Transverse colon (tissue), 4 donors: Measurements from ENCODE around the gene MREG. TPM values are rescaled to one million over a fixed set of nuclear protein-coding genes. Genes with fewer than 3 reads are reported as not detected.

Experiments
- DNase-seq: peaks from one replicate; pipeline ENCODE4 v3.0.0-alpha.2; 2019
- H3K27ac ChIP-seq, 4 donors: fragments of 200-600 bp; sonication (generic); 2 replicates each; pipeline ENCODE4 v1.5.1; 2016 to 2018; ENCODE audit warnings: inconsistent platforms in 4 of 4
- H3K27me3 ChIP-seq: fragments of 200-600 bp; sonication (generic); 2 replicates; pipeline ENCODE4 v1.5.1; 2017; ENCODE audit warnings: inconsistent platforms
- H3K36me3 ChIP-seq, 4 donors: fragments of 200-600 bp; sonication (generic); 2 replicates each; pipeline ENCODE4 v1.5.1; 2017 to 2019; ENCODE audit warnings: inconsistent platforms in 4 of 4
- H3K4me1 ChIP-seq, 4 donors: fragments of 200-600 bp; sonication (generic); 2 replicates each; pipeline ENCODE4 v1.5.1; 2017 to 2020; ENCODE audit warnings: inconsistent platforms in 4 of 4
- H3K4me3 ChIP-seq, 4 donors: fragments of 200-600 bp; sonication (generic); 1 replicate in 1 of 4; 2 replicates in 3 of 4; pipeline versions ENCODE4 v1.5.1 to v1.6.1; 2017 to 2019; ENCODE audit warnings: inconsistent platforms in 4 of 4
- H3K9me3 ChIP-seq, 2 donors: fragments of 200-600 bp; sonication (generic); 2 replicates each; pipeline ENCODE4 v1.5.1; 2017 to 2019; ENCODE audit warnings: inconsistent platforms in 2 of 2
- CTCF ChIP-seq, 5 experiments: fragments of 200-600 bp in 3 of 5; fragments of 450-650 bp in 2 of 5; sonication (generic) in 3 of 5; IDR thresholded peaks; 1 replicate in 2 of 5; 2 replicates in 3 of 5; pipeline ENCODE4 v1.5.1; 2016 to 2017; ENCODE audit warnings: antibody characterized with exemption in 5 of 5, inconsistent platforms in 3 of 5, mild to moderate bottlenecking in 2 of 5, moderate library complexity in 1 of 5
- EP300 ChIP-seq: sonication (generic); formaldehyde crosslinking; IDR thresholded peaks from one replicate; pipeline ENCODE4 v1.6.1; 2017; ENCODE audit warnings: antibody characterized with exemption, low read depth
- POLR2A ChIP-seq: fragments of 450-650 bp; IDR thresholded peaks from one replicate; pipeline ENCODE4 v1.6.1; 2016; ENCODE audit warnings: antibody characterized with exemption, mild to moderate bottlenecking, moderate library complexity
- POLR2AphosphoS5 ChIP-seq, 3 donors: sonication (generic); formaldehyde crosslinking; IDR thresholded peaks; one replicate each; pipeline ENCODE4 v1.6.1; 2016; ENCODE audit warnings: antibody characterized with exemption in 3 of 3
- WGBS, 2 donors: methylation state at CpG; one replicate each; pipeline ENCODE4 v1.1.5; 2018; ENCODE audit warnings: low coverage in 1 of 2; 5-methylcytosine and 5-hydroxymethylcytosine counted together
- in situ Hi-C, 4 donors: fragments of 200-750 bp; cut with MboI; loops; one replicate each; pipeline versions ENCODE4 v1.15.0 to v1.15.1; 2017; ENCODE audit warnings: low sequenced_read_pairs in 3 of 4, low pct_ligation_motif_present in 1 of 4, low pct_unique_long_range_greater_than_20kb in 1 of 4
- intact Hi-C: fragments of 100-400 bp; cut with DNase I; formaldehyde crosslinking; loops from one replicate; pipeline ENCODE4 v1.15.1; 2023; ENCODE audit warnings: low total_unique reads
- total RNA-seq, 4 donors: library from RNA; depleted of rRNA; stranded (reverse); fragments of >200 nt; gene quantifications; one replicate each; pipeline ENCODE4 v1.1.0, GENCODE V29; 2016

MREG gene
- total RNA-seq, 4 donors from 2014 or later, result 1.5 to 8.5 (median 5.1) TPM

GRCh38 chr2:215912299-215912842 is 101.0 kb downstream of the MREG start:
- H3K36me3 ChIP-seq, result no peaks in the 10 kb centered on the region
- intact Hi-C loops, result no loop called here
- in situ Hi-C loops, result loop anchor here in 2 of 4 donors (10.0 kb wide), 1 partner anchor 458 kb away; no protein-coding TSS in a partner anchor
- no peaks in the 10 kb centered on the region for H3K9me3 ChIP-seq
- DNase-seq, result no peak
- WGBS, 2 donors, result 69 to 73% methylated on average over 6 of the region's 6 CpGs
- H3K4me1 ChIP-seq, result no peaks in the 10 kb centered on the region
- H3K27me3 ChIP-seq, result no peaks in the 10 kb centered on the region
- no peak overlapping the region for H3K27ac ChIP-seq
- TF ChIP-seq POLR2A (no peak), EP300 (no peak), CTCF (IDR thresholded peaks at IDR 0.05) (no peak), POLR2AphosphoS5 (IDR thresholded peaks at IDR 0.05) (no peak)
- H3K4me3 ChIP-seq, result no peak overlapping the region

GRCh38 chr2:215911301-215912085 is 101.9 kb downstream of the MREG start:
- no peaks in the 10 kb centered on the region for H3K4me1 ChIP-seq
- intact Hi-C loops, result no loop called here
- no peaks in the 10 kb centered on the region for H3K36me3 ChIP-seq
- 88 to 100% methylated on average over 3 to 8 of the region's 8 CpGs for WGBS, 2 donors
- H3K27ac ChIP-seq, result no peak overlapping the region
- no peak for DNase-seq
- TF ChIP-seq CTCF (IDR thresholded peaks at IDR 0.05), result no peak
- no peak for TF ChIP-seq POLR2A
- no peak overlapping the region for H3K4me3 ChIP-seq
- H3K9me3 ChIP-seq, result no peaks in the 10 kb centered on the region
- in situ Hi-C loops, result loop anchor here in 2 of 4 donors (10.0 kb wide), 1 partner anchor 457 kb away; no protein-coding TSS in a partner anchor
- no peaks in the 10 kb centered on the region for H3K27me3 ChIP-seq

- intact Hi-C loops, result no loop called here
- DNase-seq, result no peak
- Histone ChIP-seq H3K27me3 (no peaks in the 10 kb centered on the region), H3K4me3 (no peak overlapping the region), H3K27ac (no peak overlapping the region), H3K36me3 (no peaks in the 10 kb centered on the region), H3K4me1 (no peaks in the 10 kb centered on the region), H3K9me3 (no peaks in the 10 kb centered on the region)
- no peak for TF ChIP-seq POLR2A
- TF ChIP-seq POLR2AphosphoS5 (IDR thresholded peaks at IDR 0.05), result no peak
- TF ChIP-seq EP300, result no peak
- no peak for TF ChIP-seq CTCF (IDR thresholded peaks at IDR 0.05)
- in situ Hi-C loops, result loop anchor here in 2 of 4 donors (10.0 kb wide), 1 partner anchor 455 kb away; no protein-coding TSS in a partner anchor
These were observed 103.2 kb downstream of the MREG start for GRCh38 chr2:215910180-215910579.

GRCh38 chr2:215907147-215907546 is 106.2 kb downstream of the MREG start:
- Histone ChIP-seq H3K9me3 (no peaks in the 10 kb centered on the region), H3K4me1 (no peaks in the 10 kb centered on the region), H3K36me3 (no peaks in the 10 kb centered on the region), H3K27me3 (no peaks in the 10 kb centered on the region), H3K27ac (no peak overlapping the region), H3K4me3 (no peak overlapping the region)
- intact Hi-C loops (no loop called here), in situ Hi-C loops (no loop called here)
- no peak for DNase-seq
- TF ChIP-seq CTCF (IDR thresholded peaks at IDR 0.05), result no peak
- TF ChIP-seq EP300, result no peak
- TF ChIP-seq POLR2A, result no peak
- no peak for TF ChIP-seq POLR2AphosphoS5 (IDR thresholded peaks at IDR 0.05)
- WGBS, 2 donors, result 86 to 100% methylated on average over 1 to 9 of the region's 9 CpGs
